ENCODE data around the gene ARL15.

GRCh38 chr5:54063817-54064216, 246.6 kb downstream of the ARL15 start:
- TF ChIP-seq CTCF (IDR thresholded peaks at IDR 0.05) (no peak), POLR2A (IDR thresholded peaks at IDR 0.05) (no peak)
